IPS-11a (cell line): ENCODE data around the gene FBXL17.

Experiments
- H3K4me3 ChIP-seq: one replicate; pipeline ENCODE4 v1.5.1; 2013; ENCODE audit warnings: low read depth, low read length, control low read depth

FBXL17 gene

GRCh38 chr5:108016101-108016500 is 365.8 kb downstream of the FBXL17 start:
- no peak overlapping the region for H3K4me3 ChIP-seq

- no peak overlapping the region for H3K4me3 ChIP-seq
These were observed 375.1 kb downstream of the FBXL17 start for GRCh38 chr5:108006791-108007190.

- H3K4me3 ChIP-seq = no peak overlapping the region
These were observed 378.7 kb downstream of the FBXL17 start for GRCh38 chr5:108003178-108003577.

- no peak overlapping the region for H3K4me3 ChIP-seq
These were observed 380.7 kb downstream of the FBXL17 start for GRCh38 chr5:108001222-108001621.

- H3K4me3 ChIP-seq = no peak overlapping the region
These were observed 384.4 kb downstream of the FBXL17 start for GRCh38 chr5:107997338-107997980.

- no peak overlapping the region for H3K4me3 ChIP-seq
These were observed 388.6 kb downstream of the FBXL17 start for GRCh38 chr5:107993341-107993740.

GRCh38 chr5:107990881-107991810 is 390.8 kb downstream of the FBXL17 start:
- no peak overlapping the region for H3K4me3 ChIP-seq

GRCh38 chr5:107985144-107985543 is 396.8 kb downstream of the FBXL17 start:
- H3K4me3 ChIP-seq = no peak overlapping the region

GRCh38 chr5:107982703-107983425 is 399.0 kb downstream of the FBXL17 start:
- no peak overlapping the region for H3K4me3 ChIP-seq

- no peak overlapping the region for H3K4me3 ChIP-seq
These were observed 400.8 kb downstream of the FBXL17 start for GRCh38 chr5:107980923-107981692.

GRCh38 chr5:107979900-107980299 is 402.0 kb downstream of the FBXL17 start:
- no peak overlapping the region for H3K4me3 ChIP-seq

- H3K4me3 ChIP-seq = no peak overlapping the region
These were observed 402.6 kb downstream of the FBXL17 start for GRCh38 chr5:107979291-107979690.

- no peak overlapping the region for H3K4me3 ChIP-seq
These were observed 404.3 kb downstream of the FBXL17 start for GRCh38 chr5:107977550-107978071.

- no peak overlapping the region for H3K4me3 ChIP-seq
These were observed 406.3 kb downstream of the FBXL17 start for GRCh38 chr5:107975568-107975967.

GRCh38 chr5:107971846-107972245 is 410.1 kb downstream of the FBXL17 start:
- H3K4me3 ChIP-seq = no peak overlapping the region

- H3K4me3 ChIP-seq = no peak overlapping the region
These were observed 412.1 kb downstream of the FBXL17 start for GRCh38 chr5:107969847-107970246.

- H3K4me3 ChIP-seq = no peak overlapping the region
These were observed 412.9 kb downstream of the FBXL17 start for GRCh38 chr5:107968998-107969397.

GRCh38 chr5:107968406-107968843 is 413.5 kb downstream of the FBXL17 start:
- no peak overlapping the region for H3K4me3 ChIP-seq

- H3K4me3 ChIP-seq = no peak overlapping the region
These were observed 415.7 kb downstream of the FBXL17 start for GRCh38 chr5:107966201-107966600.

GRCh38 chr5:107964722-107965121 is 417.2 kb downstream of the FBXL17 start:
- no peak overlapping the region for H3K4me3 ChIP-seq
